Keratinocyte (primary cell): ENCODE data around the gene PIGS.

Source experiments
- CTCF ChIP-seq, 3 experiments: IDR thresholded peaks in 1 of 3; conservative IDR thresholded peaks in 1 of 3; optimal IDR thresholded peaks in 1 of 3; 2 replicates in 2 of 3; 3 replicates in 1 of 3; pipeline versions ENCODE3 to v1.5.1; 2011; ENCODE audit warnings: low read length in 3 of 3, mild to moderate bottlenecking in 3 of 3, moderate library complexity in 2 of 3, control low read depth in 1 of 3, inconsistent platforms in 1 of 3; ENCODE audit not compliant: insufficient read depth in 2 of 3; ENCODE audit errors: extremely low read depth in 1 of 3
- EZH2 ChIP-seq: IDR thresholded peaks from one replicate; pipeline ENCODE4 v1.6.1; 2012; ENCODE audit warnings: inconsistent platforms, mild to moderate bottlenecking, low read length, moderate library complexity

- TF ChIP-seq CTCF (optimal IDR thresholded peaks at IDR 0.05 in 1 of 3, IDR thresholded peaks at IDR 0.05 in 1 of 3, conservative IDR thresholded peaks at IDR 0.05 in 1 of 3; ENCODE audit: extremely low read depth in 1 of 3, insufficient read depth in 2 of 3, low read length in 3 of 3) = no peak
- TF ChIP-seq EZH2 = no peak
Observed at GRCh38 chr17:28534740-28535375, 36.5 kb downstream of the PIGS start.
